Testis (tissue), 2 donors: ENCODE data around the gene SPAG9.

ENCODE experiments used
- POLR2A ChIP-seq: fragments of 450-650 bp; IDR thresholded peaks from one replicate; pipeline ENCODE4 v1.6.1; 2017; ENCODE audit warnings: antibody characterized with exemption, mild to moderate bottlenecking, moderate library complexity
- TF ChIP-seq, protein P1 (sequence below), 3 experiments: fragments of 450-650 bp in 2 of 3; fragments of 200-600 bp in 1 of 3; sonication (generic) in 1 of 3; IDR thresholded peaks; one replicate each; pipeline ENCODE4 v1.5.1; 2016 to 2019; ENCODE audit warnings: antibody characterized with exemption in 3 of 3, mild to moderate bottlenecking in 2 of 3, moderate library complexity in 1 of 3

DNA sequence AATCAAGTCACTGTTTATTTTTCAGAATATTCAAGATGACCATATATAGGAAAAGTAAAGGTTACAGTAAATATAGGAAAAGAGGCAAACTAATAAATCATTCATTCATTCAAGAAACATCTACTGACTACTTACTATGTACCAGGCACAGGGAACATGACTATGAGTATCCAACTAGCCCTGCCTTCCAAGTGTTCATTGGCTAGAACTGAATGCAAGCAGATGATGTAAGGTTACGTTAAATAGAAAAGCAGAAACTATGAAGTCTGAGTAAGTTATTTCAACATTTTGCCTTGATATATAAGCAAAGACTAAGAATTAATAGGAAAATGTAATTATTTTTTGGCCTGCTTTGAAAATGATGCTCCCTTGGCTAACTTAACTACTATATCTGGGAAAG lies 36.7 kb downstream of the SPAG9 start:
- TF ChIP-seq, protein P1, sequence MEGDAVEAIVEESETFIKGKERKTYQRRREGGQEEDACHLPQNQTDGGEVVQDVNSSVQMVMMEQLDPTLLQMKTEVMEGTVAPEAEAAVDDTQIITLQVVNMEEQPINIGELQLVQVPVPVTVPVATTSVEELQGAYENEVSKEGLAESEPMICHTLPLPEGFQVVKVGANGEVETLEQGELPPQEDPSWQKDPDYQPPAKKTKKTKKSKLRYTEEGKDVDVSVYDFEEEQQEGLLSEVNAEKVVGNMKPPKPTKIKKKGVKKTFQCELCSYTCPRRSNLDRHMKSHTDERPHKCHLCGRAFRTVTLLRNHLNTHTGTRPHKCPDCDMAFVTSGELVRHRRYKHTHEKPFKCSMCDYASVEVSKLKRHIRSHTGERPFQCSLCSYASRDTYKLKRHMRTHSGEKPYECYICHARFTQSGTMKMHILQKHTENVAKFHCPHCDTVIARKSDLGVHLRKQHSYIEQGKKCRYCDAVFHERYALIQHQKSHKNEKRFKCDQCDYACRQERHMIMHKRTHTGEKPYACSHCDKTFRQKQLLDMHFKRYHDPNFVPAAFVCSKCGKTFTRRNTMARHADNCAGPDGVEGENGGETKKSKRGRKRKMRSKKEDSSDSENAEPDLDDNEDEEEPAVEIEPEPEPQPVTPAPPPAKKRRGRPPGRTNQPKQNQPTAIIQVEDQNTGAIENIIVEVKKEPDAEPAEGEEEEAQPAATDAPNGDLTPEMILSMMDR (IDR thresholded peaks at IDR 0.05) = no peak
- no peak for TF ChIP-seq POLR2A
